22Rv1 (cell line): ENCODE measurements around the gene NEK10.
"Not testable (repeated sequence)": the region's sequence is repeated elsewhere in the genome, so short reads cannot be mapped to it uniquely, and the experiment has no call there.

ENCODE experiments used
- H3K27ac ChIP-seq: fragments of 450-650 bp; 2 replicates; pipeline ENCODE4 v1.5.1; 2017
- CTCF ChIP-seq: fragments of 450-650 bp; IDR thresholded peaks from 2 replicates; pipeline ENCODE4 v1.5.1; 2017; ENCODE audit warnings: mild to moderate bottlenecking
- ZFX ChIP-seq: fragments of 450-650 bp; IDR thresholded peaks from 2 replicates; pipeline ENCODE4 v1.6.1; 2017; ENCODE audit warnings: antibody characterized with exemption, borderline replicate concordance

Gene NEK10

GRCh38 chr3:27345959-27346865, 23.0 kb downstream of the NEK10 start:
- TF ChIP-seq CTCF (no peak), ZFX (no peak)
- H3K27ac ChIP-seq = no peak overlapping the region

GRCh38 chr3:27345493-27345892, 23.7 kb downstream of the NEK10 start:
- TF ChIP-seq ZFX = no peak
- H3K27ac ChIP-seq = no peak overlapping the region

GRCh38 chr3:27345045-27345444, 24.1 kb downstream of the NEK10 start:
- TF ChIP-seq ZFX = no peak
- TF ChIP-seq CTCF = no peak
- H3K27ac ChIP-seq = no peak overlapping the region

- no peak for TF ChIP-seq ZFX
- no peak for TF ChIP-seq CTCF
- H3K27ac ChIP-seq = no peak overlapping the region
Observed at GRCh38 chr3:27344192-27344591, 25.0 kb downstream of the NEK10 start.

GRCh38 chr3:27342267-27342666, 26.9 kb downstream of the NEK10 start:
- TF ChIP-seq ZFX (no peak), CTCF (no peak)

GRCh38 chr3:27340534-27340933, 28.6 kb downstream of the NEK10 start:
- H3K27ac ChIP-seq = no peak overlapping the region
- TF ChIP-seq CTCF (no peak), ZFX (no peak)

More at GRCh38 chr3:27342267-27342666, 26.9 kb downstream of the NEK10 start:
- H3K27ac ChIP-seq = no peak overlapping the region

GRCh38 chr3:27335571-27335970, 33.6 kb downstream of the NEK10 start:
- H3K27ac ChIP-seq = no peak overlapping the region
- TF ChIP-seq ZFX = no peak
- TF ChIP-seq CTCF = no peak

- no peak overlapping the region for H3K27ac ChIP-seq
- TF ChIP-seq ZFX (no peak), CTCF (no peak)
Observed at GRCh38 chr3:27333843-27334242, 35.3 kb downstream of the NEK10 start.

- H3K27ac ChIP-seq = not testable (repeated sequence)
Observed at GRCh38 chr3:27328982-27329762, 40.0 kb downstream of the NEK10 start.
